ENCODE measurements around the gene CATSPERE.
"Not testable (repeated sequence)": the region's sequence is repeated elsewhere in the genome, so short reads cannot be mapped to it uniquely, and the experiment has no call there.

Gene CATSPERE

GRCh38 chr1:244448279-244449036 is 12.6 kb upstream of the CATSPERE start:
- DNase-seq: no peak

DNA sequence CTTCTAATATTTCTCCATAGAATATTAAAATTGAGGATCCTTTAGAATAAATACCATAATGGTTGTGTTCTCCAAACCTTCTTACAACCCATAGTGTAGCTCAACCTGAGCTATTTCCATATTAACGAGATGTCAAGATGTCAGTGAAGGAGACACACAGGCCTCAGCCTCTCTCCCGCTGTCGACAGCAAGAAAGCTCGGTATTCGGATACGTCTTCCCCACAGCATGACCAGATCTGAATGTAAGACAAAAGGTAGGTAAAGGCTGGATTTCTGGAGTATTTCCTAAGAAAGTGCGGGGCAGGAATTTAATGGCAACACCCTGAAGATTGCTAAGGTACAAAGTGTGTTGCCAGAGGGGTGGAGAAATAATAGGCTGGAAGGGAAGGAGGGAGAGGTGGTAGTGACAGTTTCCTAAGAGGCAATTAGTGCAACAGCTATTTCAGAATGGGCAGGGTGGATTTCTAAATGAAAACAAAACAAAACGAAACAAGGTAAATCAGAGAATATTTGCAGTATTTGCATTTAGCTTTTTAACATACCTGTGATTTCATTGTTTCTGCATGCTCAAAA is 11.1 kb upstream of the CATSPERE start:
- DNase-seq: no peak

- DNase-seq: no peak
Observed at GRCh38 chr1:244450597-244451538, 10.2 kb upstream of the CATSPERE start.

GRCh38 chr1:244451539-244451950 is 9.5 kb upstream of the CATSPERE start, which contains the start of gene ADSS2:
TSS of gene ADSS2 (minus strand) at chr1:244451909. CDS start at chr1:244451817, 92 bp downstream.
- DNase-seq: no peak

DNA sequence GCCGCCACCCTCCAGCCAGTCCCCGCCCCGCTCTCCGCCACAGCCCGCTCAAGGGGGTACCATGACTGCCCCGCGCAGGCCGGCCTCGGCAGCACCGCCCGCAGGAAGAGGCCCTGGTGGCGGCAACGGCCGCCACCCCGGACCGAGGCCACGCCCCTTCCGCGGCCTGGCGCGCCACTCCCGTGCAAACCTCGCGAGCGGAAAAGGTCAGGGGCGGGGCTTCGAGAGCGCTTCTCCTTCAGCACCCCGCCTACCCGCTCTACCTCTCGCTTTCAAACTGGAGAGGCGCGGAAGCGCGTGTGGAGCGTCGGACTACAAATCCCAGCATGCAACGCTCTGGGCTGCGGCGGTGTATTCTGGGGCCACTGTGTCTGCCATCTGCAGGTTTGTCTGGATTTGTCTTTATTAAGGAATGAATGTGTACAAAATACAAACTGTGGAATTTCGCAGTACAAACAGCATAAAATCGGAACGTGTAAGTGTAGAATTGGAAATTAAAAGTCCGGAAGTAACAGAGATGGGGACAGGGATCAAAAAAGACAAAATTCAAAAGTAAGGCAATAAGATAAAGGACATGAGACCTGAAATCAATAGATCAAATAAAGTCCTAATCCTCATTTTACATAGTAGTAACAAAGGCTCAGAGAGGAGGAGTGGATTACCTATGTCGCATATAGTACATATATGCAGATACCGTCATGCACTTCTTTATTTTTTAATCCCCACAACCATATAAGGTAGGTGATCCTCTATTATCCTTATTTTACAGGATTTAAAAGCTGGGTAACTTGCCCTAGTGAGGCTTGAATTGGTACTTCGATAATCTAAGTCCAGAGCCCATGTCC is 8.9 kb upstream of the CATSPERE start:
- peak; percentile 100 for DNase-seq

DNA sequence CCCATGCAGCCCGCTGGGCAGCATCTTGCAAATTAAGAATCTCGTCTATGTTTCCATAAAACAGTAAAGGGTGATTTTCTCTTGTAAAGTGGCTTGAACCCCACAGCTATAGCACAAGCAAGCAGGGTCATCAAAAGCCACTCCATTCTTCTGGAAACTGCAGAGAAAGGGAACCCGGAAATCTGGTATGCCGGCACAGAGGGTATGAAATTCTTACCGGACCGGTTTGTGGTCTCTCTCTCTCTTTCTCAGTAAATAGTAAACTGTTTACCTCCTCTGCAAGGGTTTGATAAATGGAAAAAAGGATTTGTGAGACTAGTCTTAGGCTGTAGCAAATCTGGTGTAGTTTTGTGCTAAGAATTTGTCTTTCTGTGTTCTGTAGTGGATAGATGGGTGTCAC is 6.7 kb upstream of the CATSPERE start:
- no peak for DNase-seq

- DNase-seq: no peak
Observed at GRCh38 chr1:244456586-244456985, 4.5 kb upstream of the CATSPERE start.

DNA sequence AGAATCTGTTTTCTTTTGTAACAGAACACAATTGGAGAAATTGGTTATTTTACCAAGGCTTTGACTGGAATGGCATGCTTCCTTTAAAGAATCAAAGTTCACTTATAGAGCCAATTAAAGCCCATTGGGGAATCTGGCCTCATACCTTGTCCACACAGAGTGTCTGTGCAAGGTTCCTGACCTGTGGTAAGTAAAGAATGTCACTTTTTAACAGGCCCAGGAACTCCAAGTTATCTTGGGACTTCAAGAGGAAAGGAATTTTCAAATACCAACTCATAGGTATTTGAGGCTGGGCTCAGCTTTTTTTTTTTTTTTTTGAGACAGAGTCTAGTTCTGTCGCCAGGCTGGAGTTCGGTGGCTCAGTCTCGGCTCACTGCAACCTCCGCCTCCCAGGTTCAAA is 2.3 kb upstream of the CATSPERE start:
- DNase-seq: no peak

- peak; percentile 45 for DNase-seq
Observed at GRCh38 chr1:244460197-244460596, 876 bp upstream of the CATSPERE start.

- DNase-seq: no peak
Observed at GRCh38 chr1:244466724-244467123, 5.7 kb downstream of the CATSPERE start.

DNA sequence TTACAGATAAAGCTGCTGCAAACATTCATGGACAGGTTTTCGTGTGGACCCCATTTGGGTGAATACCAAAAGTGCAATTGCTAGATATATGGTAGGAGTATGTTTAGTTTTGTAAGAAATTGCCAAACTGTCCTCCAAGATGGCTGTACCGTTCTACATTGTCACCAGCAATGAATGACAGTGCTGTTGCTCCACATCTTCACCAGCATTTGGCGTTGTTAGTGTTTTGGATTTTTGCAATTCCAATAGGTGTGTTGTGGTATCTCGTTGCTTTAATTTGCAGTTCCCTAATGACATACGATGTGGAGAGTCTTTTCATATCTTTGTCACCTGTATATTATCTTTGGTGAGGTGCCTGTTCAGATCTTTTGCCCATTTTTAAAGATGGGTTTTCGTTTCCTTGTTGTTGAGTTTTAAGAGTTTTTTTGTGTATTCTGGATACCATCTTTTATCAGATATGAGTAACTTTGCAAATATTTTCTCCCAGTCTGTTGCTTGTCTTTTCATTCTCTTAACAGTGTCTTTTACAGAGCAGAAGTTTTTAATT is 12.1 kb downstream of the CATSPERE start:
- DNase-seq: no peak

DNA sequence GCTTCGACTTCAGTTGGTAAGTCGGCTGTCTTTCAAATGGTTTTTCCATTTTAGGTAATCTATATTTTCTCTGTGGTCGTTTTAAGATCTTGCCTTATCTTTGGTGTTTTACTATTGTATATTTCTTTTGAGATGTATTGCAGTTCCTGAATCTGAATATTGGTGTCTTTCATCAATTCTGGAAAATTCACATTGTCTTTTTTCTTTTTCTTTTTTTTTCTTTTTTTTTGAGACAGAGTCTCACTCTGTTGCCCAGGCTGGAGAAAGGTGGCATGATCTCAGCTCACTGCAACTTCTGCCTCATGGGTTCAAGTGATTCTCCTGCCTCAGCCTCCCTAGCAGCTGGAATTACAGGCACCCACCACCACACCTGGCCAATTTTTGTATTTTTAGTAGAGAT is 23.9 kb downstream of the CATSPERE start:
- DNase-seq: not testable (repeated sequence)

DNA sequence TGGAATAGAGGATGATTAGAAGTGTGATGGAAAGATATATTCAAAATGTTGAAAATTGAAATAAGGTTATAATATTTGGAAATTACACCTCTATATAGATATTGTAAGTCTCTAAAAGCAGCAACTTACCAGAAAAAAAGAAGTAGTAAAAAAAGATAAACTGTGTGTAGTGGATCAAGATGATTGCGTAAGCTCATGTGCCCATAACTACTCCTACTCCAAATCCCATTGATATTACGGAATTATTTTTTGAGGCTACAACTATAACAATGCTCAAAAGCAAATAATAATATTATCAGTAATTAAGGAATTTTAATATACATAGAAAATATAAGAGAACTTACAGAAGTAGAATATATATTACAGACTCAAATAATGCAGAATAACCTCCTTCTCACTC is 33.6 kb downstream of the CATSPERE start:
- no peak for DNase-seq

- DNase-seq: no peak
Observed at GRCh38 chr1:244496186-244496585, 35.1 kb downstream of the CATSPERE start.

GRCh38 chr1:244497805-244498204 is 36.7 kb downstream of the CATSPERE start:
- no peak for DNase-seq

DNA sequence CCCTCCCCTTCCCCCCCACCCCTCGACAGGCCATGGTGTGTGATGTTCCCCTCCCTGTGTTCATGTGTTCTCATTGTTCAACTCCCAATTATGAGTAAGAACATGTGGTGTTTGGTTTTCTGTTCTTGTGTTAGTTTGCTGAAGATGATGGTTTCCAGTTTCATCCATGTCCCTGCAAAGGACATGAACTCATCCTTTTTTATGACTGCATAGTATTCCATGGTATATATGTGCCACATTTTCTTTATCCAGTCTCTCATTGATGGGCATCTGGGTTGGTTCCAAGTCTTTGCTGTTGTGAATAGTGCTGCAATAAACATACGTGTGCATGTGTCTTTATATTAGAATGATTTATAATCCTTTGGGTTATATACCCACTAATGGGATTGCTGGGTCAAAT is 38.4 kb downstream of the CATSPERE start:
- DNase-seq: not testable (repeated sequence)

DNA sequence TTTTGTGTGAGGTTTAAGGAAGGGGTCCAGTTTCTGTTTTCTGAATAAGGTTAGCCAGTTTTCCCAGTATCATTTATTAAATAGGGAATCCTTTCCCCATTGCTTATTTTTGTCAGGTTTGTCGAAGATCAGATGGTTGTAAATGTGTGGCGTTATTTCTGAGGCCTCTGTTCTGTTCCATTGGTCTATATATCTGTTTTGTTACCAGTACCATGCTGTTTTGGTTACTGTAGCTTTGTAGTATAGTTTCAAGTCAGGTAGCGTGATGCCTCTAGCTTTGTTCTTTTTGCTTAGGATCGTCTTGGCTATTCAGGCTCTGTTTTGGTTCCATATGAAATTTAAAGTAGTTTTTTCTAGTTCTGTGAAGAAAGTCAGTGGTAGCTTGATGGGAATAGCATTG is 39.4 kb downstream of the CATSPERE start:
- DNase-seq: not testable (repeated sequence)

GRCh38 chr1:244502630-244503029 is 41.6 kb downstream of the CATSPERE start:
- DNase-seq: no peak

GRCh38 chr1:244513493-244513892 is 52.4 kb downstream of the CATSPERE start:
- DNase-seq: no peak

DNA sequence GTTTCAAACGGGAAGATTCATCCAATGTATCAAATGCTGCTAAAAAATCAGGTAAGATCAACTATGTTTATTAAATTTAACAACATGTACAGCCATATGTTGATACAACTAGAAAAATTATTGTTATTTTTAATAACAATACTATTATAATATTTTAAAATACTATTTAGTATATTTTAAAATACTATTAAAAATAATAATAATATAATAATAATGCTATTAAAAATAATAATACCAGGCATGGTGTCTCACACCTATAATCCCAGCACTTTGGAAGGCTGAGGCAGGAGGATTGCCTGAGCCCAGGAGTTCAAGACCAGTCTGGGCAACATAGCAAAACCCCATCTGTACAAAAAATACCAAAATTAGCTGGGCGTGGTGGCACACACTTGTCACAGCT is 54.6 kb downstream of the CATSPERE start:
- DNase-seq: no peak

DNA sequence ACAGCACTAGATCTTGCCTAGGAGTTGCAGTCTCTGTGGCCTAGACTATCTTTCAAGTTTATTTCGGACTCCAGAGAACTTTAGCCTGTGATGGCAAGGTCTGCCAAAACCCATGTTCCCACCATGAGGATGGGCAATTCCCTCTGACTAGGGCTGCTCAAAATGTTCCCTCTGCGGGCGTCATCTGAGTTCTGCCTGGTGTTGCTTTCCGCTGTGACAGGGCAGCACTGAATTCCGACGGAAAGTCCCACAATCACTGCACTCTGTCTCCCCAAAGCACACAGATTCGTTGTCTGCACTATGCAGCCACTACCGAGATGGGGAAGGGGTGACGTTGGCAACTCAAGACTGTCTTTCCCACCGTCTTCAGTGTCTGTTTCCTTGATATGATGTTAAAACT is 75.2 kb downstream of the CATSPERE start:
- DNase-seq: no peak

GRCh38 chr1:244545511-244545910 is 84.4 kb downstream of the CATSPERE start:
- no peak for DNase-seq

All from DMS153 (cell line).